Endothelial cell of umbilical vein (primary cell): Measurements from ENCODE around the gene IFI27L2. TPM values are rescaled to one million over a fixed set of nuclear protein-coding genes. Genes with fewer than 3 reads are reported as not detected.

Experiments
- BruUV-seq: library from RNA; stranded (reverse); fragments of 400-500 nt; replicated peaks from 2 replicates; lab custom pipeline; 2021; lab: Mats Ljungman, UMichigan
- CTCF ChIA-PET: fragments of 300-600, 350-600 bp; sonication (Branson Sonifier 250); formaldehyde crosslinking; loops from one replicate; lab custom pipeline; 2021; ENCODE audit warnings: antibody characterized with exemption, inconsistent platforms; lab: Charles Lee
- POLR2A ChIA-PET: fragments of 300-600, 350-600 bp; sonication (Branson Sonifier 250); formaldehyde crosslinking; loops from one replicate; lab custom pipeline; 2021; ENCODE audit warnings: antibody characterized with exemption, inconsistent platforms; lab: Charles Lee
- DNase-seq: peaks from one replicate; pipeline ENCODE4 v3.0.0-alpha.2; 2011; ENCODE audit warnings: low read depth, low spot score
- FAIRE-seq: peaks from 2 replicates; lab custom pipeline; 2011; peaks lifted over from hg19 to GRCh38; lab: Jason Lieb, UNC
- H2AFZ ChIP-seq: 2 replicates; pipeline ENCODE4 v1.6.0; 2012; ENCODE audit warnings: low read depth, low read length, control low read depth, inconsistent platforms
- H3K27ac ChIP-seq: 2 replicates; pipeline ENCODE4 v1.5.1; 2011; ENCODE audit warnings: low read depth, mild to moderate bottlenecking, control low read depth, low read length, moderate library complexity; ENCODE audit not compliant: insufficient read depth
- H3K27me3 ChIP-seq, 2 experiments: 2 replicates each; pipeline versions ENCODE4 v1.6.0 to v1.6.1; 2011; ENCODE audit warnings: low read length in 2 of 2, mixed read lengths in 1 of 2; ENCODE audit not compliant: control insufficient read depth in 2 of 2, insufficient read depth in 2 of 2
- H3K36me3 ChIP-seq, 2 experiments: 2 replicates in 1 of 2; 3 replicates in 1 of 2; pipeline ENCODE4 v1.5.1; 2011; ENCODE audit warnings: low read length in 2 of 2, mild to moderate bottlenecking in 1 of 2, moderate library complexity in 1 of 2; ENCODE audit not compliant: control insufficient read depth in 2 of 2, insufficient read depth in 2 of 2; ENCODE audit errors: extremely low read depth in 1 of 2
- H3K4me1 ChIP-seq: 3 replicates; pipeline ENCODE4 v1.5.1; 2011; ENCODE audit warnings: mild to moderate bottlenecking, low read length; ENCODE audit not compliant: control insufficient read depth, insufficient read depth; ENCODE audit errors: extremely low read depth
- H3K4me2 ChIP-seq: 2 replicates; pipeline ENCODE4 v1.6.1; 2011; ENCODE audit warnings: low read length, control low read depth, mixed read lengths; ENCODE audit not compliant: insufficient read depth
- H3K4me3 ChIP-seq, 3 experiments: fragments of 200-600 bp in 1 of 3; sonication (generic), shearing (Covaris generic) in 1 of 3; replicated peaks in 1 of 3; 2 replicates each; pipeline ENCODE4 v1.5.1; 2011 to 2016; ENCODE audit warnings: control low read depth in 3 of 3, low read length in 3 of 3, mild to moderate bottlenecking in 2 of 3, inconsistent platforms in 1 of 3, low read depth in 1 of 3, moderate library complexity in 1 of 3; ENCODE audit not compliant: insufficient read depth in 1 of 3
- H3K79me2 ChIP-seq: 2 replicates; pipeline ENCODE4 v1.6.0; 2012; ENCODE audit warnings: low read length, inconsistent platforms; ENCODE audit not compliant: control insufficient read depth, insufficient read depth
- H3K9ac ChIP-seq: replicated peaks from 2 replicates; pipeline ENCODE3; 2011; ENCODE audit warnings: low read length, control low read depth; ENCODE audit not compliant: insufficient read depth; ENCODE audit errors: extremely low read depth
- H3K9me1 ChIP-seq: replicated peaks from 3 replicates; pipeline ENCODE4 v1.6.0; 2011; ENCODE audit warnings: mild to moderate bottlenecking, low read length; ENCODE audit not compliant: control insufficient read depth, insufficient read depth; ENCODE audit errors: extremely low read depth
- H3K9me3 ChIP-seq: replicated peaks from 2 replicates; pipeline ENCODE4 v1.5.1; 2012; ENCODE audit warnings: low read length, inconsistent platforms; ENCODE audit not compliant: control insufficient read depth, insufficient read depth
- H4K20me1 ChIP-seq: replicated peaks from 2 replicates; pipeline ENCODE3; 2011; ENCODE audit warnings: mild to moderate bottlenecking, low read length; ENCODE audit not compliant: control insufficient read depth, insufficient read depth; ENCODE audit errors: extremely low read depth
- EZH2 ChIP-seq: IDR thresholded peaks from 2 replicates; pipeline ENCODE4 v1.6.1; 2012; ENCODE audit warnings: borderline replicate concordance, low read depth, mild to moderate bottlenecking, moderate library complexity, low read length, inconsistent platforms; ENCODE audit not compliant: severe bottlenecking
- FOS ChIP-seq: IDR thresholded peaks from 2 replicates; pipeline ENCODE4 v1.6.1; 2011; ENCODE audit warnings: mild to moderate bottlenecking, low read length, moderate library complexity, borderline replicate concordance; ENCODE audit not compliant: insufficient read depth
- GATA2 ChIP-seq: IDR thresholded peaks from 2 replicates; pipeline ENCODE4 v1.7.0; 2011; ENCODE audit warnings: low read depth, mild to moderate bottlenecking, moderate library complexity, mixed read lengths, low read length; ENCODE audit not compliant: insufficient read length, insufficient read depth
- JUN ChIP-seq: IDR thresholded peaks from 2 replicates; pipeline ENCODE4 v1.6.1; 2011; ENCODE audit warnings: borderline replicate concordance, low read depth; ENCODE audit not compliant: insufficient read length, insufficient read depth
- MYC ChIP-seq: IDR thresholded peaks from one replicate; pipeline ENCODE4 v1.6.1; 2011; ENCODE audit warnings: mild to moderate bottlenecking, low read depth, low read length
- POLR2A ChIP-seq: IDR thresholded peaks from 2 replicates; pipeline ENCODE4 v1.6.1; 2012; ENCODE audit warnings: low read depth, mild to moderate bottlenecking, control low read depth, low read length
- dilution Hi-C: fragments of 300-500 bp; cut with MboI; formaldehyde crosslinking; loops from one replicate; pipeline ENCODE4 v1.15.0; 2019; ENCODE audit warnings: low sequenced_read_pairs; ENCODE audit not compliant: extremely low pct_ligation_motif_present
- intact Hi-C: fragments of 100-400 bp; cut with micrococcal nuclease; formaldehyde crosslinking; loops from one replicate; pipeline ENCODE4 v1.10.0; 2022
- polyA plus RNA-seq, 4 experiments: library from polyadenylated mRNA; depleted of rRNA in 3 of 4; stranded (reverse) in 3 of 4; unstranded in 1 of 4; fragments of >200 nt; gene quantifications; 2 replicates each; pipeline versions ENCODE4 v1.2.1 to v1.2.3, GENCODE V29; 2011 to 2012; ENCODE audit warnings: missing spikeins in 1 of 4
- total RNA-seq: library from RNA; stranded (reverse); gene quantifications from 2 replicates; pipeline ENCODE4 v1.2.3, GENCODE V29; 2021
- TF ChIP-seq, protein P1 (sequence below): IDR thresholded peaks from 2 replicates; pipeline ENCODE4 v1.6.1; 2011; ENCODE audit not compliant: insufficient read depth, insufficient read length
- TF ChIP-seq, protein P2 (sequence below), 2 donors: IDR thresholded peaks; 1 replicate in 1 of 2; 2 replicates in 1 of 2; pipeline ENCODE4 v1.5.1; 2011; ENCODE audit warnings: low read length in 2 of 2, mild to moderate bottlenecking in 2 of 2, moderate library complexity in 2 of 2, control low read depth in 1 of 2, inconsistent platforms in 1 of 2, low read depth in 1 of 2; ENCODE audit not compliant: insufficient read depth in 1 of 2; ENCODE audit errors: extremely low read depth in 1 of 2

The IFI27L2 gene
- total and polyA plus RNA-seq, 2 donors (not counting 3 experiments of a cell fraction or from before 2014, with no cell fraction given) = 28.7 to 82.9 TPM

DNA sequence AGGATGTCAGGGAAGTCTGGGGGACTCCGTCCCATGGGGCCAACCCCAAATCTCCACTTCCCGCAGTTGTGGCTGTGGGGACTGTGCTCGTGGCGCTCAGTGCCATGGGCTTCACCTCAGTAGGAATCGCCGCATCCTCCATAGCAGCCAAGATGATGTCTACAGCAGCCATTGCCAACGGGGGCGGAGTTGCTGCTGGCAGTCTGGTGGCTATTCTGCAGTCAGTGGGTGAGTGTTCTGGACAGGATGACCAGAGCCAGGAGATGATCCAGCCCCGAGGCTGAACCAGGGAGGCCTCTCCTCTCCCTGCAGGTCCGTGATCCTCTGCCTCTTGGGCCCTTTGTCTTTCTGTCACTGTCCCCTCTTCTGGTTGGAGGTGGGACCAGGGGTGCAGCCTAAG is 27.7 kb downstream of the IFI27L2 start:
- ChIA-PET CTCF (no interaction called here), POLR2A (no interaction called here)
- dilution Hi-C loops (no loop called here), intact Hi-C loops (no loop called here)
- TF ChIP-seq, protein P1, sequence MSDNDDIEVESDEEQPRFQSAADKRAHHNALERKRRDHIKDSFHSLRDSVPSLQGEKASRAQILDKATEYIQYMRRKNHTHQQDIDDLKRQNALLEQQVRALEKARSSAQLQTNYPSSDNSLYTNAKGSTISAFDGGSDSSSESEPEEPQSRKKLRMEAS = no peak
- no peak for TF ChIP-seq GATA2
- no peak for TF ChIP-seq FOS
- DNase-seq (no peak), FAIRE-seq (no peak)
- Histone ChIP-seq H3K9ac (no peak overlapping the region), H3K79me2 (no peaks in the 10 kb centered on the region), H3K4me2 (no peak overlapping the region), H3K27me3 (no peaks in the 10 kb centered on the region), H3K36me3 (no peaks in the 10 kb centered on the region), H2AFZ (no peak overlapping the region), H3K9me1 (no peaks in the 10 kb centered on the region), H3K4me1 (no peaks in the 10 kb centered on the region), H3K27ac (no peak overlapping the region), H4K20me1 (no peaks in the 10 kb centered on the region), H3K9me3 (no peaks in the 10 kb centered on the region), H3K4me3 (no peak overlapping the region)
- BruUV-seq = no TSS peak

DNA sequence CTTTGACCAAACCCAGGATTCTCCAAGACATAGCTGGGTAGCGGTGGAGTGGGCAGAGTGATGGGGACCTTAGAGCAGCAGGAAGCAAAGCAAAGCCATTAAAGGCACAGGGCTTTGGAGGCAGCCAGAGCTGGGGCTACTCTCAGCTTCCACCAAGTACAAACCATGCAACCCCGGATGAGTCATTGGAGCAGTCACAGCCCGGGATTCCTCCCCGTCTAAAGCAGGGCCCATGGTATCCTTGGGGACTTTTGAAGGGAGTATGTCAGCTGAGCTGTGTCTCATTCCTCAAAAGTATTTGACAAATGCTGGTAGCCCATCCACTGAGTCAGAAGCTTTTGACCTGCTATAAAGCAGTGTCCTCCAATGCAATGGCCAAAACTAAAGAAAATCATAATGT is 28.6 kb downstream of the IFI27L2 start:
- Histone ChIP-seq H4K20me1 (no peaks in the 10 kb centered on the region), H3K9me1 (no peaks in the 10 kb centered on the region), H3K4me3 (no peak overlapping the region), H3K36me3 (no peaks in the 10 kb centered on the region), H3K79me2 (no peaks in the 10 kb centered on the region), H3K27ac (no peak overlapping the region), H3K27me3 (no peaks in the 10 kb centered on the region), H3K4me1 (no peaks in the 10 kb centered on the region), H3K9ac (no peak overlapping the region), H2AFZ (no peak overlapping the region), H3K4me2 (no peak overlapping the region), H3K9me3 (no peaks in the 10 kb centered on the region)
- CTCF ChIA-PET = interaction anchor here (0.8 to 2.7 kb wide), 3 partner anchors 14 to 36 kb away, joined by 3 to 10 read pairs (median 3); no protein-coding TSS in a partner anchor
- TF ChIP-seq EZH2 (no peak), FOS (no peak), MYC (no peak), POLR2A (no peak), GATA2 (no peak), JUN (no peak)
- TF ChIP-seq, protein P2, sequence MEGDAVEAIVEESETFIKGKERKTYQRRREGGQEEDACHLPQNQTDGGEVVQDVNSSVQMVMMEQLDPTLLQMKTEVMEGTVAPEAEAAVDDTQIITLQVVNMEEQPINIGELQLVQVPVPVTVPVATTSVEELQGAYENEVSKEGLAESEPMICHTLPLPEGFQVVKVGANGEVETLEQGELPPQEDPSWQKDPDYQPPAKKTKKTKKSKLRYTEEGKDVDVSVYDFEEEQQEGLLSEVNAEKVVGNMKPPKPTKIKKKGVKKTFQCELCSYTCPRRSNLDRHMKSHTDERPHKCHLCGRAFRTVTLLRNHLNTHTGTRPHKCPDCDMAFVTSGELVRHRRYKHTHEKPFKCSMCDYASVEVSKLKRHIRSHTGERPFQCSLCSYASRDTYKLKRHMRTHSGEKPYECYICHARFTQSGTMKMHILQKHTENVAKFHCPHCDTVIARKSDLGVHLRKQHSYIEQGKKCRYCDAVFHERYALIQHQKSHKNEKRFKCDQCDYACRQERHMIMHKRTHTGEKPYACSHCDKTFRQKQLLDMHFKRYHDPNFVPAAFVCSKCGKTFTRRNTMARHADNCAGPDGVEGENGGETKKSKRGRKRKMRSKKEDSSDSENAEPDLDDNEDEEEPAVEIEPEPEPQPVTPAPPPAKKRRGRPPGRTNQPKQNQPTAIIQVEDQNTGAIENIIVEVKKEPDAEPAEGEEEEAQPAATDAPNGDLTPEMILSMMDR (IDR thresholded peaks at IDR 0.05; ENCODE audit: extremely low read depth in 1 of 2, insufficient read depth in 1 of 2, low read depth in 1 of 2, low read length in 2 of 2) = no peak
- TF ChIP-seq, protein P1 = no peak
- POLR2A ChIA-PET = no interaction called here
- intact Hi-C loops (no loop called here), dilution Hi-C loops (no loop called here)
- FAIRE-seq (no peak), DNase-seq (no peak)
- BruUV-seq = no TSS peak
